Measurements from ENCODE around the gene TMEM238L. TPM values are rescaled to one million over a fixed set of nuclear protein-coding genes. Genes with fewer than 3 reads are reported as not detected.

Gene TMEM238L
- total and polyA plus RNA-seq, 10 donors: not detected

- Histone ChIP-seq H3K27ac (no peak overlapping the region), H3K27me3 (replicated peaks in 1 of 7) (peaks cover 0 to 20% (median 0%) of the 10 kb centered on the region in 7 donors), H3K4me3 (no peak overlapping the region), H3K36me3 (no peaks in the 10 kb centered on the region), H3K4me1 (peaks cover 6 to 17% (median 10%) of the 10 kb centered on the region in 6 donors), H3K9me3 (no peaks in the 10 kb centered on the region)
- TF ChIP-seq POLR2A (IDR thresholded peaks at IDR 0.05): no peak
- TF ChIP-seq, protein P1, sequence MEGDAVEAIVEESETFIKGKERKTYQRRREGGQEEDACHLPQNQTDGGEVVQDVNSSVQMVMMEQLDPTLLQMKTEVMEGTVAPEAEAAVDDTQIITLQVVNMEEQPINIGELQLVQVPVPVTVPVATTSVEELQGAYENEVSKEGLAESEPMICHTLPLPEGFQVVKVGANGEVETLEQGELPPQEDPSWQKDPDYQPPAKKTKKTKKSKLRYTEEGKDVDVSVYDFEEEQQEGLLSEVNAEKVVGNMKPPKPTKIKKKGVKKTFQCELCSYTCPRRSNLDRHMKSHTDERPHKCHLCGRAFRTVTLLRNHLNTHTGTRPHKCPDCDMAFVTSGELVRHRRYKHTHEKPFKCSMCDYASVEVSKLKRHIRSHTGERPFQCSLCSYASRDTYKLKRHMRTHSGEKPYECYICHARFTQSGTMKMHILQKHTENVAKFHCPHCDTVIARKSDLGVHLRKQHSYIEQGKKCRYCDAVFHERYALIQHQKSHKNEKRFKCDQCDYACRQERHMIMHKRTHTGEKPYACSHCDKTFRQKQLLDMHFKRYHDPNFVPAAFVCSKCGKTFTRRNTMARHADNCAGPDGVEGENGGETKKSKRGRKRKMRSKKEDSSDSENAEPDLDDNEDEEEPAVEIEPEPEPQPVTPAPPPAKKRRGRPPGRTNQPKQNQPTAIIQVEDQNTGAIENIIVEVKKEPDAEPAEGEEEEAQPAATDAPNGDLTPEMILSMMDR (IDR thresholded peaks at IDR 0.05 in 8 of 11, conservative IDR thresholded peaks at IDR 0.05 in 3 of 11): no peak
- intact Hi-C loops (cut with DNase I; ENCODE audit: low total_unique reads): loop anchor here (1.0 to 2.0 kb wide), 2 partner anchors 107 to 198 kb away; no protein-coding TSS in a partner anchor
- 58 to 75% (median 61%) methylated on average over 7 of the region's 7 CpGs for WGBS, 5 donors
- DNase-seq: no peak
Observed at GRCh38 chr17:10843811-10844210, 39.9 kb upstream of the TMEM238L start.

GRCh38 chr17:10842658-10843057, 38.8 kb upstream of the TMEM238L start:
- Histone ChIP-seq H3K9me3 (no peaks in the 10 kb centered on the region), H3K4me3 (no peak overlapping the region), H3K4me1 (peaks cover 6 to 17% (median 10%) of the 10 kb centered on the region in 6 donors), H3K27ac (no peak overlapping the region), H3K36me3 (no peaks in the 10 kb centered on the region), H3K27me3 (replicated peaks in 1 of 7) (peaks cover 0 to 20% (median 0%) of the 10 kb centered on the region in 7 donors)
- TF ChIP-seq POLR2AphosphoS5 (IDR thresholded peaks at IDR 0.05): no peak
- TF ChIP-seq POLR2A (IDR thresholded peaks at IDR 0.05): no peak
- TF ChIP-seq, protein P1 (IDR thresholded peaks at IDR 0.05 in 8 of 11, conservative IDR thresholded peaks at IDR 0.05 in 3 of 11): no peak
- intact Hi-C loops (cut with DNase I; ENCODE audit: low total_unique reads): no loop called here
- WGBS, 5 donors: 74 to 87% (median 83%) methylated on average over 4 of the region's 4 CpGs
- no peak for DNase-seq

DNA sequence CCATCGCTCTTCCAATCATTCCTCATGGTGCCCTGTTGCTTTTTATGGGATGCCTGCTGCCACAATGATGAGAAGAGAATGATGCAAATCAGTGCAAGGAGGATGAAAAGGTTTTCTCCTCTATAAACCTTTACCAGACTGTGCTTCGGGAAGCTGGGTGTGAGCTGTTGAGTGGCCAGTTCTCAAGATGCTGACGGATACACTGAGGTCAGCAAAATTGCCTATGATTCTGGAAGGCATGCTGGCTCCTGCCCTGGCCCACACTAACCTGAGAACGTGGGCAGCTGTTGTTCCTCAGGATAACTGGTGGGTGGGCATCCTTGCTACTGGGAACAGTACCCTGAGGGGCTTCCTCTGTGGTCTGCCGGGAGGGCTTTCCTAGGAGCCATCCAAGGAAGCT, 34.8 kb upstream of the TMEM238L start:
- peaks cover 0 to 4% (median 0%) of the 10 kb centered on the region in 7 donors for H3K27me3 ChIP-seq (replicated peaks in 1 of 7)
- H3K4me1 ChIP-seq: no peaks in the 10 kb centered on the region
- no peak for TF ChIP-seq POLR2A (IDR thresholded peaks at IDR 0.05)
- TF ChIP-seq, protein P1 (IDR thresholded peaks at IDR 0.05 in 8 of 11, conservative IDR thresholded peaks at IDR 0.05 in 3 of 11): no peak
- no peak for TF ChIP-seq POLR2AphosphoS5 (IDR thresholded peaks at IDR 0.05)
- WGBS, 5 donors: 82 to 89% (median 83%) methylated on average over 5 of the region's 5 CpGs
- H3K27ac ChIP-seq: no peak overlapping the region
- no peaks in the 10 kb centered on the region for H3K9me3 ChIP-seq
- intact Hi-C loops (cut with DNase I; ENCODE audit: low total_unique reads): no loop called here
- H3K36me3 ChIP-seq: no peaks in the 10 kb centered on the region
- no peak overlapping the region for H3K4me3 ChIP-seq
- DNase-seq: no peak

DNA sequence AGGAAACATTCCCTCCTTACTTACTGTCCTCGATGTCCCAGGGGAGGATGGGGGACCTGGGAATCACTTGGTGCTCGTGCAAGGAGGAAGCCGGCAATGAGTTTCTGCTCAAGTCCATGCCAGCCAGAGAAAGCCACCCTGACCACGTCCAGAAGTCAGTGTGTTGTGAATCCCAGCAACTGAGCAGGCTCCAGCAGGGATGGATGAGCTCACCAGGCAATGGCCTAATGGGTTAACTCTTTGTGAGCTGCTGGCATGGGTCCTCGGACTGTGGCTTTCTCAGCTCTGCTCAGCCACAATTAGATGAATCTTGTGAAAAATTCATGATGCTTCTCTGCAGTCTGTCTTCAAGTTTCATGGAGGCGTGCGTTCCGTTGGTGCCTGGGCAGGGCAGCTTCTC, 34.0 kb upstream of the TMEM238L start, which contains the start of gene PIRT:
Gene PIRT (minus strand): TSS at position 167 of the 400 bp plus-strand sequence. CDS start 12,442 bp downstream, outside the sequence.
- intact Hi-C loops (cut with DNase I; ENCODE audit: low total_unique reads): no loop called here
- Histone ChIP-seq H3K4me3 (no peak within 1 kb of the TSS), H3K27ac (no peak within 1 kb of the TSS), H3K36me3 (no peaks in the 10 kb centered on the region), H3K27me3 (replicated peaks in 1 of 7) (no peaks in the 10 kb centered on the region), H3K9me3 (no peaks in the 10 kb centered on the region), H3K4me1 (no peaks in the 10 kb centered on the region)
- no peak for DNase-seq
- TF ChIP-seq, protein P1 (IDR thresholded peaks at IDR 0.05 in 8 of 11, conservative IDR thresholded peaks at IDR 0.05 in 3 of 11): no peak
- TF ChIP-seq POLR2A (IDR thresholded peaks at IDR 0.05): no peak
- WGBS, 5 donors: 73 to 83% (median 76%) methylated on average over 7 to 8 of the region's 8 CpGs
